Stimulated activated CD8-positive, alpha-beta memory T cell treated with anti-CD3 and anti-CD28 coated beads, Interleukin-15, amount 100 ng/mL, for 24 hours (primary cell): ENCODE measurements around the gene LENEP.
A peak's percentile ranks its signal among the peaks of the same experiment; 100 is the strongest.

Experiments
- DNase-seq: peaks from one replicate; pipeline ENCODE4 v3.0.0-alpha.2; 2020; ENCODE audit warnings: low read depth

Gene LENEP

DNA sequence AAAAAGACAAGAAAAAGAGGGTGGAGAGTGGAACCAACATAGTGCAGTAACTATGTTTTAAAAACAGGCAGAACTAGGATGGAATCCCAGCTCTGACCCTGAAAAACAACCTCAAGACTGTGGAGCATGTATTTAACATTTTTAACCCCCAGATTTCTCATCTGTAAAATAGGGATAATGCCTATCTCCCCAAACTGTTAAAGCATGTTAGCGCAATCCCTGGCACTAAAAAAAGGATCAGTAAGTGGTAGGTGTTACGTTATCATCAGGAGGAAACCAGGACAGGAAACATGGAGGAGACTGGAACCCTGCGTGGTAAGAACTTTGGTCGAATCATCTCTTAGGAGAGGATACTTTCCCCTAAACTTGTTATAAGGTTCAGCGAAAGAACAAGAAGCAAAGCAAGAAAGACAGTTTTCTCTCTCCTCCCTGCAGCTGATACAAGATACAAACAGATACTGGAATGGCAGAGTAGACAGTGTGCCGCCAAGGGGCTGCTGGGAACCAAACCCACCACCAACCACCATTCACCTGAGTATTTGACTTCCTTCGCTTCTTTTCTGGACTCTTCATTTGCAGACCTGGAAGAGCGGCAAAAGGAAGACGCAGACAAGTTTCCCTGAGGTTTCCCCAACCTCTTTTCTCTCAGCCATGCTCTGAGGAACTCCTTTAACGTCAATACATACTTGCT, 32.8 kb upstream of the LENEP start:
- DNase-seq = no peak

DNA sequence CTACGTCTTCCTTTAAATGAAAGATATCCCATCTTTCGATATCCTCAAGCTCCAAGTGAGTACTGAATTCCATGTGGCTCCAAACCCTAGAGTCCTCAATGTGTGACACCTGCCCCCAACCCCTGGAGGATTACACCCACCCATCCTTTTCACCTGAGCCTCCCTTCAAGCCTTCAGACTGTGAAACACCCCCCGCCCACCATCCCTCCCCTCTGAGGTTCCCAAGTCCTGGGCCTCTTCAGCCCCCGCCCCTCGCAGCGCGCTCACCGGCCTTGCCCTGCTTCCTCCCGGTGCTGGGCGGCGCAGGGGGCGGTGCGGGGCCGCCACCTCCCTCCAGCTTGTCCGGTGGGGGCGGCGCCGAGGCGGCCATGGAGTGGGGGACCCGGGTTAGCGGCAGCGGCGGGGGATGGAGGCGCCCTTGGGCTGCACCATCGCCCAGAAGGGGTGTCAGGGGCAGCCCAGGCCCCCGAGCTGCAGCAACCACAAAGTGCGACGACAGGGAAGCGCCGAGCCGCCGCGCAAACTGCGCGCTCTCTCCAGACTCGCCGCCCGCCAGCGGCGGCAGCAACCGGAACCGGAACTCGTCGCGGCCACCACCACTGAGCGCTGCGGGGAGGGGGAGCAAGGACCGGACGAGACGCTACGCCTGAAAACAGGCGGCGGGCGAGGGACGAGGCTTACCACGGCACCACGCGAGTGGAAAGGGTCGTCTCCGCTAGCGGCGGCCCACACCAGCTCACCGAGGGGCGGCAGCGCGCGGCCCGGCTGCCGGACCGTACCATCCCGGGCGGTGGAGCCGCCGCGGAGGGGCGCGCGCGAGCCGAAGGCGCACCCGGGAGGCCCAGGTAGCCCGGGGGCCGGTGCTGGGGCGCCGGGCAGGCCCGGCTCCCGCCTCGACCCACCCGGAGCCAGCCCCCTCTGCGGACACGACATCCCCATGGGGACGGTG, 31.9 kb upstream of the LENEP start, which contains the start of gene PYGO2:
TSS of gene PYGO2 (minus strand) at position 576 of the 949 bp plus-strand sequence. CDS start at position 370, 206 bp downstream.
- peak; percentile 58 for DNase-seq

DNA sequence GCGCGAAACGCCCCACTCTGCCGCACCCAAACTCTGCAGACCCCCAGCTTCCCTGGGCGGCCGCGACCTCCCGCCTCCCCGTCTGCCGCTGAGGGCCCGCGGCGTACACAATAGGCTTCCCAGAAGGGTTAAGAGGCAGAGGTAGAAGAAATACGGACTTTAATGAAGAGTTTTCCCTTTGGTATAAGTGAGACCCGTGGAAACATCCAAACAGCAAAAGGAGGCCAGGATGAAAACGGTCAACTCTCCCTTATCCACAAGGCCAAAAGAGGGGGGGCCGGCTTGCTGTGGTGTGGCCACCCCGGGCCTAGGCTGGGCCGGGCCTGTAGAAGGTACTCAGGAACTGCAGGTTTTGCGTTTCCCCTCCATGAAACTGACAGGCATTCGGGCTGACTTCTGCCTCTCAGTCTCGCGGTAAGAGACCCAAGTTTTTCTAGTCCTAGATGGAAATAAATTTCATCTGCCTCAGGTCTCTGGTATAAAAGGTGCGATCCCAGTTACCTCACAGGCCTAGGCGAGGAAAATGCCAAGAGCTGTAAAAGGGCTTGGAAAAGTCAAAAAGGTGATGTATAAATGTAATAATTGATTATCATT, 31.1 kb upstream of the LENEP start:
- DNase-seq = no peak

DNA sequence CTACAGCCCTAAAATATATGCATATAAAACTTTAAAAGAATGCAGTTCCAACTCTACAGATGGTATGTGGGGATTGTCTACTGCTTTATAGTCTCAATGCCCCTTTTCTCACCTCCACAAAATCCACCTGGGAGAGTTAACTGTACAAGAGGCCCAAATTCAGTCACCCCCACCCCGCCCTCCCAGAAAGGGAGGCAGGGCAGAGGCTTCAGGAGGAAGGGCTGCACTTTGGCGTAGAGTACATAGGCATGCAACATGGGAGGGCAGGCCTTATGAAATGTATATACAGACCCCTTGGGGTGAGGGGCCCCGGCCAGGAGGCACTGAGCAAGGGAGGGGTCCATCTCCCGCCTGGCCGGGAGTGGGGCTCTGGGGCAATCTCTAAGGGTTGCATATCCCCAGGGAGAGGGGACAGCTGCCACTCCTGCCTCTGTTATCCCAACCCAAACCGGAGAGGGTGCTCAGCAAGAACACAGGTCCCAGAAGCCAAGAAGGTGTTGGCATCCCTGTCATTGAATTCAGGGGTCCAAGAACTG, 30.5 kb upstream of the LENEP start:
- DNase-seq = no peak

DNA sequence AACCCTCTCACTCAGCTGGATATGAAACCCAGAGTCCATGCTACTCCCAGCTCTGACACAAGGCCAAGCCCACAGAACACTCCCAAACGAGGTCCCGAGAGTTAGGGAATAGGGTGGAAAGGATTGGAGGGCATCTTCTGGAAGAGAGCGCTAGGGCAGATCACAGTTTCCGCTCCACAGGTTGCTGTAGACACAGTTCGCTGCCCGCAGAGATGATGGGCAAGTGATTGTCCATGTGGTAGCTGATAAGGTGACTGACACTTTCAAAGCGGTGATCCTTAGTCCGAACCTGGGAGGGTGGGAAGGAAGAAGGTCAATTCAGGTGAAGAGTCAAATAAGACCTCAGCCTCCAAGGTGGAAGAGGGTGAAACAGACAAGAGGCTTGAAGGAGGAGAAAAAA, 29.7 kb upstream of the LENEP start:
- DNase-seq = no peak

DNA sequence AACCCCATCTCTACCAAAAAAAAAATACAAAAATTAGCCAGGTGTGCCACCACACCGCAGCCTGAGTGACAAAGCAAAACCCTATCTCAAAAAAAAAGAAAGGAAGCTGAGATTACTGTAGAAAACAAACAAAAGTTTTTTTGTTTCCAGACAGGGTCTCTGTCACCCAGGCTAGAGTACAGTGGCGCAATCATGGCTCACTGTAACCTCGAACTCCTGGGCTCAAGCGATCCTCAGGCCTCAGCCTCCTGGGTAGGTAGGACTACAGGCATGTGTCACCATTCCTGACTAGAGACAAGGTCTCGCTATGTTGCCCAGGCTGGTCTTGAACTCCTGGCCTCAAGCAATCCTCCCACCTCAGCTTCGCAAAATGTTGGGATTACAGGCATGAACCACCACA, 29.0 kb upstream of the LENEP start:
- DNase-seq = no peak

DNA sequence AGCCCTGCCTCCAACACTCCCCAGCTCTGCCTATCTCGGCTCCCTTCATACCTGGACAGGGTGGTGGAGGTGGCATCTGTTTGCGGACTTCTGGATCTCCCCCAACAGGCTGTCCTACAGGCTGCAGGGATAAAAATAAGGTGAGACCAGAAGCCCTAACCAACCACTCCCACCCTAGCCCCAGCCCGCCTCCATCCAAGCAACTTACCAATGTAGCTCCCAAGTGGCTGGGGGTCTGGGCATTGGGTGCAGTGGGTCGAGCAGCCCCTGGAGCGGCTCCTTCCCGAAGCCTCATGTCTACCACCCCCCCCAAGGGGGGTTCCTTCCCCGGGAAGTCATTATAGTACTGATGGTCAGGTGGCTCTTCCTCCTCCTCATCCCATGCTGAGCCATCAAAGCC, 27.3 kb upstream of the LENEP start:
- DNase-seq = no peak

DNA sequence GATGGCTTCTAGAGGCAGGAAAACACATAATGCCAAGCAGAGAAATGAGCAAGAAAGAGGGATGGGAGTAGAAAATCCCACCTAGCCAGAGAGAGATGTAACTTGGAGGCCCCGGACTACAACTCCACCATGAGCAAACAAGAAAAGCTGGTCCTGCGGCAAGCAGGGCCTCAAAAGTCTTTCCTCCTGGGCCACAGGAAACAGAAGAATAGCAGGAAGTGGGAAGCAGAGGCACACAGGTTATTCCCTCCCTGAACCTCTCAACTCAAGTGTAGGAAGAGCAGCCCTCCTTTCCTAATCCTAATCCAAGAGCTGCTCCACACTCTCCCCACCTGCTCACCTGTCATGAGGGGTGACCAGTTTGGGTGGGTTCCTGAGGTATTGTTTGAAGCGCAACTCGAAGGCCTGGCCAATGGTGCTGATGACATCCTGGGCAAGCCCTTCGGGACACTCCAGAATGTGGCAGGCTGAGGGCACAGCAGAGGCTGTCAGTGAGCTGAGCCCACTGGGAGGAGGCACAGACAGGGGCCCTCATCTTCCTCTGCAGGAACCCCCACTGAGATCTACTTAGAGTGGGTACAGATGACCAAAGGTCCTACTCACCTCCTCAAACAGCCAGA, 25.9 kb upstream of the LENEP start:
- DNase-seq = no peak

DNA sequence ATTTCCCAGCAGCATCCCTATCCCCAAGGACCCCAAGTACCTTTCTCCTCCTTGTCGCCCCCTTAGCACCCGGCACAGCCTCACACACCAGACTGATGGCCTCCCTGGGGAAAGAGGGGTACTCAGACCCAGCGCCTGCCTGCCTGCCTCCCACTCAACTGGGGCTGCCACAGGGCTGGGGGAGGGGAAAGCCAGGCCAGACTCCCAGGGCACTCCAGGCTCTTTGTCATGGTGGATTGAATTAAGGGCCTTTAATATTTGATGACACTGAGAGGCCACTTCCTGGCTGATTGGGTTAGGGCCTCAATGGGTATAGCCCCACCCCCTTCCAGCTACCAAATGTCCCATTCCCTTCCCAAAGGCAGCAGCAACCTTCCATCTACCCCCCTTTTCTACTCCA, 24.7 kb upstream of the LENEP start:
- no peak for DNase-seq

DNA sequence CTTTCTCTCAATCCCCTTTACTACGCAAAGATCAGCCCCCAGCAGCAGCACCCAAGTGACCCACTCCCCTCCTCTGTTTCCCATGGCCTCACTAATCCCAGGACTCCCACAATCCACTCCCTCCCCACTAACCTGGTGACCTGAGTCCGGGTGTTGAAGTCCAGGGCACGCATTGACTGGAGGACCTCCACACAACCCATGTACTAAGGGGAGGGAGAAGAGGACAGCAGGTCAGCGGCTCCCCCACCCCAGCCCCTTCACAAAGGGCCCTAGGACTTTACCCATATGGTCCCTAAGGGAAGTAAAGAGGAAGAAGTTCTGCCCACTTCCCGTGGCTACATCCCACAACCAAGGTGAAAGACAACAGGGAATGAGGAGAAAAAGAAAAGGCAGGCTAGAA, 24.1 kb upstream of the LENEP start:
- no peak for DNase-seq

DNA sequence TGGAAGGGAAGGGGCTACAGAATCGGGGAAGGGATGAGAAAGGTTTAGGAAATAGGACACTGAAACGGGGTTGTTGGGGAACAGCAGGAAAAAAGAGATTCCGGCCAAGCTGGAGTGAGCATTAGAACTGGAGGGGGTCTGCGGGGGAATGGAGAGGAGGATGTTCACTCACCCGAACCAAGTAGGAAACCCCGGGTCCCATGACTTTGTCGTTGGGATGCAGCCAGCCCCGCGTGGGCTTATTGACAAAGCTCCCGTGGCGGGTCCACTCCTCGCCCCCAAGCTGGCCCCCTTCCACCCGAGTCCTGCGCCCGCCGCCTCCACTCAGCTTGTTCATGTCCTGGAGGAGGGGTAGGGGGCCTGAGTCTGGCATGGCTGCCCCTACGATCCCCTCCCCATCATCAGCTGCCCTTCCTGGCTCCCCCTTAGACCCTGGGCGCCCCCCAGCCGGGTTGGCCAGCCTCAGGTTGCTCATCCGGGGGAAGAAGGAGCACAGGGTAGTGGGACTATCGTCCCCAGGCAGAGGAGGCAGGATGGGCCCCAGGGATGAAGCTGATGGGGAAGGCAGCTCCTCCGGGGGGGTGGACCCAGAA, 23.4 kb upstream of the LENEP start:
- no peak for DNase-seq

DNA sequence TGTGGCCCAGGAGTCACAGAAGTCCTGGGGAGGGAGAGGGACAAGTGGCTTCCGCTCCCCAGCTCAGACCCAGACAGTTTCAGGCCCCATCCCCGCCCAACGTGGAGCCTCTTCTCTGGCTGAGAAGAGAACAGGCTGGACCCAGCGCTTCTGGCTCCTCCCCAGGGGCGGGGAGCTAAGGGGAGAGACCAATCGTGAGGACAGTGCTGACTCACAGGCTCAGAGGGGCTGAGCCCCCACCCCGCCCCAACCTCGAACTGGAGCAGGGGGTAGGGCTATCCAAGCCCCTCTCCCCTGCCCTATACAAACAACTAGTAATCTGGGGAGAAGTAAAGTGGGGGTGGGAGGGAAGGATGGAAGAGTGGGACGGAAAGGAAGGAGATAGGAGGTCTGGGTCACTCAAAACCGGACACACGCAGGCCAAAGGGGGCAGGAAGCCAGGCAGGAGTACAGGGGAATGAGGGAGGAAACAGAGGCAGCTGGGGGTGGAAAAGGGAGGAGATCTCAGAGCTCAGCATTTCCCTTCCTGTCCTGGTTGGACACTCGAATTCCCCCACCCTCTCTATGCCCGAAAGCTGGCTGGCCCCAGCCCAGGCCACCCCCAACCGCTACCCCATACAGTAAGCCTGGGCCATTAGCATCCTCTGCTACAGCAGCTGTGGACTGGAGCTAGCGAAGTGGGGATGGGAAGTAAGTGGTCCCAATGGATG, 22.6 kb upstream of the LENEP start, which contains the start of gene SHC1:
TSS of gene SHC1 (minus strand) at position 117 of the 710 bp plus-strand sequence. CDS start 221 bp downstream, outside the sequence.
- no peak for DNase-seq

DNA sequence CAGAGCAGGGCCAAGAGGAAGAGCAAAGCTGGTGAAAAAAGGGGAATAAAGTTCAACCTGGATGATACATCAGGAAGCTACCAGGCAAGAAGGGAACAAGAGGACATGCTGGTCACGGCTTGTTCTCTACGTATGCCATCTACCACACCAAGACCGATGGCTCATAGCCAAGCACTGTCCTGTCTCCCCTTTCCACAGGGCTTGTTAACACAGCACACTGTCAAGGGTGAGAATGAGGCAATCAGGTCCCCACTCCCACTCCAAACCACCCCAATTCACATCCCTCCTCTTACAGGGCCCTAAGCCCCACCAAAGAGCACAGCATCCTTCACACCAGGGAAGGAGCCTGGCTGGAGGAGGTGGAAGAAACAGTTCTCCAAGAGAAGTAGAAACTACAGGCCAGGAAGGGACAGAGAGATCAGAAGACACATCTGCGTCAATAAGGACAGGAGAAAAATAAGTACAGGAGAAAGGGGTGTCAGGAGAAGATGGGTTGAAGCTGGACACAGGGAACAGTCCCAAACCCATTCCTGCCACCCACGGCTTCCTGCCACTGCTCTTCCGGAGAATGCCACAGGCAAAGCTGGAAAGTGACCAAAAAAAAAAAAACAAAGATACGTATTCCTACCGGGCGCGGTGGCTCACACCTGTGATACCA, 21.9 kb upstream of the LENEP start:
- DNase-seq = no peak

DNA sequence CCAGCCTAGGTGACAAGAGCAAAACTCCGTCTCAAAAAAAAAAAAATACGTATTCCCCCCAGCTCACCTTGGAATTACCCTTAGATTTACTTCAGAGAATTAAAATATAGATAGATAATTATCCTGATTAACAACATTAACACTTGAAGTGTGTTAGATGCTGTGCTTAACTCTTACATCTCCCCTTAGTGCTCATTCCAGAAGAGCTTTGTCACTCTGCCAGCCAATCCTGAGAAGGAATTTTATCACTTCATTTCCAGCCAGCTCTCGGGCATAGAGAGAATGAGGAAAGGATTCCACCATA, 21.2 kb upstream of the LENEP start:
- no peak for DNase-seq

DNA sequence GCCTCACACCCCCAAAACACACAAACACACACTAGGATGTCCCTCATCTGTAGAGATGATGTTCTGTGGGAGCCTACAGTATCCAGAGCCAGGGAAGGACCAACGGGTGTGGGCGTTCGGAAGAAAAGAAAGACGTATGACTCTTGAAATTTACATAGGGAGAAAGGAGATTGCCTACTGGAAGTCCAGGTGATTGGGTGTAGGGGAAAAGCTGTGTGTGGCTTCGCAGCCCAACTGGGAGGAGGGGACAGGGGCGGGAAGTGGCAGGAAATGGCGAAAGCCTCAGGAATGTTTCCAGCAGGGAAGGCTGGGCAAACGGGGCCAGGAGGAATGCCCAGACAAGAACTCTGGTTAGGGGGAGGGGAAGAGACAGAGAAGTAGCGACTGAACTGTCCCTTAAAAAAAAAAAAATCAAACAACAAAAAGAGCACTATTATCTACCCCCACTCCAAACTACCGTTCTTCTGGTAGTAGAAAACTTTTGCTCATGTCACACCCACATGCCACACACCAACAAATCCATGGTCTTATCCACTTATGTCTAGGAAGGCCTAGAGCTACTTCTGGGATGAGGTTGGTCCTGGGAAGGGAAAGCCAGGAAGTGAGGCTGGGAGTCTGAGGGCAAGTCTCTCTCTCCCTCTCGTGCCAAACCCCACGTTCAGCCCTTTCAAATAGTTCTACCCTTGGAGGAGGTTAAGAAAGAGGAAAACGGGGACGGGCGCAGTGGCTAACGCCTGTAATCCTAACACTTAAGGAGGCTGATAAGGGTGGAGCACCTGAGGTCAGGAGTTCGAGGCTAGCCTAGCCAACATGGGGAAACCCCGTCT, 20.7 kb upstream of the LENEP start:
- no peak for DNase-seq

DNA sequence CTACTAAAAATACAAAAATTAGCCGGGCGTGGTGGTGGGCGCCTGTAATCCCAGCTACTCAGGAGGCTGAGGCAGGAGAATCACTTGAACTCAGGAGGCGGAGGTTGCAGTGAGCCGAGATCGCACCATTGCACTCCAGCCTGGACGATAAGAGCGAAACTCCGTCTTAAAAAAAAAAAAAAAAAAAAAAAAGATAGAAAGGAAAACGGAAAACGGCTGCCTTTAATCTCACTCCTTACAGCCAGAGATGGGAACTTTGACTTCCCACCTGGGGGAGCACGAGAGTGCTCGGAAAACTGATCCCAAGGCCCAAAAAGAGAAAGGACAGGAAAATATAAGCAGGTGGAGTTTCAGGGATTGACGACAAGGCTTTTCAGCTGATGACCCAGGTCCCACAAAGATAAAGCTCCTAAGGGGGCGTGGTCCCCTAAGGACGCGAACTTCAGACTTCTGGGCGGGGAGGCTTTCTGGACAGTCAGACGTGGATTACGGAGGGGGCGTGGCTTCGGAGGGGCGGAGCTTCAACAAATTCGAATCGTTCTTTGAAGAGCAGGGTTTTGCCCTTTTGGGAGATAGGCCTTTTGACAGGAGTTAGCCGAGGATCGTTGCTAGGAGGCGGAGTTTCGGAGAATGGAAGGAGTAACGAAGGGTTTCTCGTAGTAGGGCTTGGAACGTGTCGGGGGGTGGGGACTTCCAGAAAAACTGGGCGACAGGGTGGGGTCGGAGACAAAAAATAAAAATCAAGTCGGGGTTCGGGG, 19.9 kb upstream of the LENEP start:
- DNase-seq = peak; percentile 82

DNA sequence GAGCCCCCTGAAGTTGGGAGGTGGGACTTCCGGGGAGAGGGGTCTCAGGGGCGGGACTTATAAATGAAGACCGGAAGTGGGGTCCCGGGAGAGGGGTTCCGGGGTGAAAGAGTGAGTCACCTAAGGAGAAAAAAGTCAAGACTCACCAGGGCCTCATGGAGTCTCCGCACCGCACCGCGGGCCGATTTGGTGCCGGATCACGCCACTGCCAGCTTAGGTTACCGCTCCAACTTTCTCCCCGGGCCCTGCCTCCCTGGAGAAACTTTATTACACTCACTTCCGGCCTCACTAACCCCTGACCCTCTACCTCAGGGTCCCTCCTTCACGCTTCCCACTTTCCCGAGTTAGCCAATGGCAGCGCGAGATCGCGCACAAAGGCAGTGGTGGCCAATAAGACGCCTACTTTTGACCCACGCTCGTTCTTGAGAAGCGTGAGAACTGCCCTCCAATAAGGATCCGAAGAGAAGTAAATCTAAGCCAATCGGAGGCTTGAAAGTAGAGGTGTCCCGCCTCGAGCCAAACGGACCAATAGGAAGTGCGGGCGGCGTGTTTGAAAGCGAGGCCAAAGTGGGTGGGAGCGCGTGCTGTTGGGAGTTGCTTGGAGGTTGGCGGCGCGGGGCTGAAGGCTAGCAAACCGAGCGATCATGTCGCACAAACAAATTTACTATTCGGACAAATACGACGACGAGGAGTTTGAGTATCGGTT, 19.1 kb upstream of the LENEP start, which contains the start of gene CKS1B:
TSS of gene CKS1B (plus strand) at position 580 of the 706 bp plus-strand sequence. CDS start at position 645, 65 bp downstream.
- peak; percentile 76 for DNase-seq

DNA sequence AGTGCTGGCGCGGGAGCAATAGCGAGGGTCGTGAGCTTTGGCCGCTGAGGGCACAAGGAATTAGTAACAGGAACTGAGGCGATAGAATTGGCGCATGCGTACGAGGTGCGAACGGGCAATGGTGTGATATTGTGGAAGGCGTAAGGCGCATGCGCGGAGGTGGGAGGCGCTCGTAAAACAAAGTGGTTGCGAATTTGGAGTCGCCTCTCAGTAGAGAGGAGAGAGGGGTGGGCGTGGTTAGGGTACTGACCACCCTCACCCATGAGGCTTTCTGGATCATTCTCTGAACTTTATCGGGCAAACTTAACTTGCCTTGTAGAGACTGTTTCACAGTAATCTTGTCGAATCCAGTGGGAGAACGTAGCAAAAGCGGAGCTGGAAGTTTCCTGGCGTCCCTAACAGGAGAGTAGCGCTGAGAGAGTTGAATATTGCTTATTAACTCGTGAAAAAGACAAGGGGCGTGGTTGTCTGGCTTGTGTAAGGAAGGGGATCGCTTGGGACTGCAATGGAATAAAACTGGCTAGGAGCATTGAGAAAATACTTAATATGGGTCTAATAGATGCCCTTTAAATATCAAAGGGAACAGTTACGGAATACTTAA, 18.5 kb upstream of the LENEP start:
- DNase-seq = peak; percentile 79
